ENCODE data around the gene NRXN2.

DNA sequence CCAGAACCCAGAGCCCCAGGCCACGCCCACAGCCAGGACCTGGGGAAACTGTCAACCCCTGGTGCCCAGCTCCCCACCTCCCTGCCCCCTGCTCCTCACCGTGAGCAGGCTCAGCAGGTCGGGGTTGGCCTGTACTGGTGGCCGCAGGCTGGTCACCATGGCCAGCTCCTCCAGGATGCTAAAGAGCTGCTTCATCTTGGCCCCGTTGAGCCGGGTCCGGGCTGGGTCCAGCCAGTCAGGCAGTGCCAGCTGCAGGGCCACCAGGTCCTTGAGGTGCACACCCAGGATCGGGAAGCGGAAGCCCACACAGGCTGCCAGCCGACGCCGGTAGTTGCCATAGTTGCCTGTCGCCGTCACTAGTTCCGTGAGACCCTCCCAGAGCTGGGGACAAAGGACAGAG lies 13.7 kb upstream of the NRXN2 start:
- TF ChIP-seq, protein P1, sequence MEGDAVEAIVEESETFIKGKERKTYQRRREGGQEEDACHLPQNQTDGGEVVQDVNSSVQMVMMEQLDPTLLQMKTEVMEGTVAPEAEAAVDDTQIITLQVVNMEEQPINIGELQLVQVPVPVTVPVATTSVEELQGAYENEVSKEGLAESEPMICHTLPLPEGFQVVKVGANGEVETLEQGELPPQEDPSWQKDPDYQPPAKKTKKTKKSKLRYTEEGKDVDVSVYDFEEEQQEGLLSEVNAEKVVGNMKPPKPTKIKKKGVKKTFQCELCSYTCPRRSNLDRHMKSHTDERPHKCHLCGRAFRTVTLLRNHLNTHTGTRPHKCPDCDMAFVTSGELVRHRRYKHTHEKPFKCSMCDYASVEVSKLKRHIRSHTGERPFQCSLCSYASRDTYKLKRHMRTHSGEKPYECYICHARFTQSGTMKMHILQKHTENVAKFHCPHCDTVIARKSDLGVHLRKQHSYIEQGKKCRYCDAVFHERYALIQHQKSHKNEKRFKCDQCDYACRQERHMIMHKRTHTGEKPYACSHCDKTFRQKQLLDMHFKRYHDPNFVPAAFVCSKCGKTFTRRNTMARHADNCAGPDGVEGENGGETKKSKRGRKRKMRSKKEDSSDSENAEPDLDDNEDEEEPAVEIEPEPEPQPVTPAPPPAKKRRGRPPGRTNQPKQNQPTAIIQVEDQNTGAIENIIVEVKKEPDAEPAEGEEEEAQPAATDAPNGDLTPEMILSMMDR (IDR thresholded peaks at IDR 0.05): no peak
- TF ChIP-seq EP300 (IDR thresholded peaks at IDR 0.05; ENCODE audit: borderline replicate concordance in 1 of 2, low read depth in 1 of 2, low read length in 1 of 2): no peak
- TF ChIP-seq NRF1 (IDR thresholded peaks at IDR 0.05; ENCODE audit: low read depth, low read length): no peak
- TF ChIP-seq TAF1 (IDR thresholded peaks at IDR 0.05; ENCODE audit: borderline replicate concordance, low read depth, low read length): no peak
- no peak for TF ChIP-seq FOXM1 (IDR thresholded peaks at IDR 0.05; ENCODE audit: low read depth)
- TF ChIP-seq ELF1 (IDR thresholded peaks at IDR 0.05): no peak
- no peak for TF ChIP-seq JUND (IDR thresholded peaks at IDR 0.05)
- TF ChIP-seq, protein P2, sequence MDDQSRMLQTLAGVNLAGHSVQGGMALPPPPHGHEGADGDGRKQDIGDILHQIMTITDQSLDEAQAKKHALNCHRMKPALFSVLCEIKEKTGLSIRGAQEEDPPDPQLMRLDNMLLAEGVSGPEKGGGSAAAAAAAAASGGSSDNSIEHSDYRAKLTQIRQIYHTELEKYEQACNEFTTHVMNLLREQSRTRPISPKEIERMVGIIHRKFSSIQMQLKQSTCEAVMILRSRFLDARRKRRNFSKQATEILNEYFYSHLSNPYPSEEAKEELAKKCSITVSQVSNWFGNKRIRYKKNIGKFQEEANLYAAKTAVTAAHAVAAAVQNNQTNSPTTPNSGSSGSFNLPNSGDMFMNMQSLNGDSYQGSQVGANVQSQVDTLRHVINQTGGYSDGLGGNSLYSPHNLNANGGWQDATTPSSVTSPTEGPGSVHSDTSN (IDR thresholded peaks at IDR 0.05): no peak
